HUES64 (cell line): ENCODE data around the gene AP1S3.

Source experiments
- H3K27ac ChIP-seq: 2 replicates; pipeline ENCODE4 v1.7.0; 2013; ENCODE audit warnings: low read depth, low read length, inconsistent platforms
- H3K27me3 ChIP-seq: 2 replicates; pipeline ENCODE4 v1.6.1; 2013; ENCODE audit warnings: mild to moderate bottlenecking, low read length; ENCODE audit not compliant: insufficient read depth
- H3K36me3 ChIP-seq: 2 replicates; pipeline ENCODE4 v1.6.1; 2013; ENCODE audit warnings: mild to moderate bottlenecking, low read length; ENCODE audit not compliant: insufficient read depth
- H3K4me1 ChIP-seq: 2 replicates; pipeline ENCODE4 v1.6.1; 2013; ENCODE audit warnings: mild to moderate bottlenecking, low read length, moderate library complexity; ENCODE audit not compliant: insufficient read depth
- H3K4me3 ChIP-seq: 2 replicates; pipeline ENCODE4 v1.5.1; 2013; ENCODE audit warnings: mild to moderate bottlenecking, low read length, moderate library complexity
- H3K9ac ChIP-seq: 2 replicates; pipeline ENCODE4 v1.6.1; 2013; ENCODE audit warnings: mild to moderate bottlenecking, low read depth, low read length
- H3K9me3 ChIP-seq: 2 replicates; pipeline ENCODE4 v1.6.1; 2013; ENCODE audit warnings: low read depth, low read length; ENCODE audit not compliant: insufficient read depth
- WGBS: fragments of 150-250, 120-280 bp; methylation state at CpG from one replicate; pipeline ENCODE4 v1.1.7; 2013; ENCODE audit warnings: missing lambda C conversion rate; 5-methylcytosine and 5-hydroxymethylcytosine counted together

AP1S3 gene

DNA sequence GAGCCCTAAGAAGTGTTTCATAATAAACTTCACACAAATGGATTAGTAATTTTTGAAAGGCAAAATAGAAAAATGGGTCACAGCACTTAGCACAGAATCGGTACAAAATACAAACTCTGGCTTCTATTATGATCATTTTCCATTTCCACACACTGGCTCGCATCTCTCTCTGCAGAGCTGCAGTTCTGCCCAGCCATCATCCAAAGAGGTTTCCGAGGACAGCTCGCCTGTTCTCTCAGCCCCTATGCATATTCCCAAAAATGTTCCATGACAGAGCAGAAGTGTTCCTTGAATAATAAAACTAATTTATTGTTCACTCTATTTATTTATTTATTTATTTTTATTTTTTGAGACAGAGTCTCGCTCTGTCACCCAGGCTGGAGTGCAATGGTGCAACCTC lies 115.6 kb downstream of the AP1S3 start:
- H3K9ac ChIP-seq: no peak overlapping the region
- no peaks in the 10 kb centered on the region for H3K27me3 ChIP-seq
- H3K4me3 ChIP-seq: no peak overlapping the region
- peaks cover 6% of the 10 kb centered on the region; the same call in 1 of the 2 replicates for H3K9me3 ChIP-seq
- peaks cover 8% of the 10 kb centered on the region; the same call in 1 of the 2 replicates for H3K36me3 ChIP-seq
- H3K27ac ChIP-seq: no peak overlapping the region
- 96% methylated on average over 5 of the region's 5 CpGs for WGBS
- peaks cover 28% of the 10 kb centered on the region for H3K4me1 ChIP-seq

DNA sequence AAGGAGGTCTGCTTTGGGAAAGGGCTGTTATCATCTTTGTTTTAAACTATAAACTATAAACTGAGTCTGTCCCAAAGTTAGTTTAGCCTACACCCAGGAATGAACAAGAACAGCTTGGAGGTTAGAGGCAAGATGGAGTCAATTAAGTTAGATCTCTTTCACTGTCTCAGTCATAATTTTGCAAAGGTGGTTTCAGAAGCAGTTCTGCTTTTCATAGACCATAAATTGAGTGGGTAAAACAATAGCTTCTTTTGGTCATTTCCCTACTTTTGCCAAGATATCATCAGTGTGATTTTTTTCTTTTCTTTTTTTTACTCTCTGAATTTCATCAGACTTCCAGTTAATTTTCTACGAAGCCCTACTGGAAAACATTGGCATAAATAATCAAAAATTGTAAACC lies 117.0 kb downstream of the AP1S3 start:
- Histone ChIP-seq H3K4me3 (no peak overlapping the region), H3K4me1 (peaks cover 17% of the 10 kb centered on the region), H3K27me3 (no peaks in the 10 kb centered on the region), H3K36me3 (peaks cover 8% of the 10 kb centered on the region; the same call in 1 of the 2 replicates), H3K9me3 (peaks cover 12% of the 10 kb centered on the region; the same call in 1 of the 2 replicates), H3K27ac (no peak overlapping the region), H3K9ac (no peak overlapping the region)
- no CpG with 5 or more reads among the region's 1 CpG for WGBS

DNA sequence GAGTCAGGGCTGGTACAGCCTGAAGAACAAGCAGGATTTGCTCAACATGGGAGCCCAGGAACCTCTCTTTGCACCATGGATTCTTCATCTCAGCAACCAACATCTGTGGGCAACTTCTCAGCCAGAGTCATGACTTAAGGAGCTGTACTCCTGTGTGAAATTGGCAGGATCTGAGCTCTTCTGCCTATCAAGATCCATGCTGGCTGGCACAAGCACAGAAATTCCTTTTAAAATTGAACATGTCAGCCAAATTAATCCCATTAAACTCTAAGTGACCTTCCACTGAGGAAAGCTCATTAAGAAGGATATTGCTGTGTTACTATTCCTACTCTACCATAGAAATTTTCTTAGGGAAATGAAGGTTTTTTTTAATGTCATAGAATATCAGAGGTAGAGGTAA lies 124.7 kb downstream of the AP1S3 start:
- Histone ChIP-seq H3K4me3 (no peak overlapping the region), H3K27me3 (no peaks in the 10 kb centered on the region), H3K36me3 (peaks cover 8% of the 10 kb centered on the region; the same call in 1 of the 2 replicates), H3K4me1 (no peaks in the 10 kb centered on the region), H3K9ac (no peak overlapping the region), H3K9me3 (peaks cover 6% of the 10 kb centered on the region; the same call in 1 of the 2 replicates), H3K27ac (no peak overlapping the region)

DNA sequence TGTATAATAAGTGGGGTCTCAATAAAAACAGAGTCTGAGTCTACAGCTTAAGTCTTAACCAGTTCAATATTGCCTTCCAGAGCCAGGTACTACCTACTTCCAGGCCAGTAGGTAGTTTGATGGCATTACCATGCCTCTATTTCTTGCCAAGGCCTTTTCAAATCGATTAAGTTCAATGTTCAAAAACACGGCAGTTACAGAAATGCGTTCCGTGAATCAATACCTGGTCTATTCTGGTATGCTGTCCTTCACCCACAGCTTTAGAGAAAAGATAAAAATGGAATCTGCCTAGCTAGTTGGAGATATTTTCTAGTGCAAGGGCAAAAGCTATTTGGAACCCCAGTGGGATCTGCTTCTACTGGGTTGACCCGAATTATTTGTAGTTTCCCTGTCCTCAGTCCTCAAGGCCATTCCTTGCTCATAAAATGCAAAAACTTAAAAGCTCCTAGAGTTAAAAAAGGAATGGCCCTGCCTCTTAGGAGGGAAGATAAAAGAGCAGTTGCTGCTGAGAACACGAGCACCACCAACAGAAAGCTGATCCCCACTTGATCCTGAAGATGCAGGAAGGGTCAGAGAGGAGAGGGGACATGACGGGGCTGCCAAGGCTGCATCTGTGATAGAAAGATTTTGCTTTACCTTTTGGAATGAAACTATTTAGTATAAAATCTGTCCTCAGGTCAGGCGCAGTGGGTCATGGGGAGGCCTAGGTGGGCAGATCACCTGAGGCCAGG lies 125.6 kb downstream of the AP1S3 start:
- peaks cover 5% of the 10 kb centered on the region; the same call in 1 of the 2 replicates for H3K36me3 ChIP-seq
- H3K4me3 ChIP-seq: no peak overlapping the region
- WGBS: 92% methylated on average over 8 of the region's 8 CpGs
- H3K4me1 ChIP-seq: no peaks in the 10 kb centered on the region
- no peaks in the 10 kb centered on the region for H3K27me3 ChIP-seq
- H3K27ac ChIP-seq: no peak overlapping the region
- H3K9me3 ChIP-seq: peaks cover 5% of the 10 kb centered on the region; the same call in 1 of the 2 replicates
- no peak overlapping the region for H3K9ac ChIP-seq
